Cardiac muscle cell (in vitro differentiated cells and primary cell): ENCODE data around the gene MCC. TPM values are rescaled to one million over a fixed set of nuclear protein-coding genes. Genes with fewer than 3 reads are reported as not detected.

Source experiments
- DNase-seq, 2 donors: peaks; one replicate each; pipeline versions ENCODE4 v3.0.0 to v3.0.0-alpha.2; 2010 to 2017; ENCODE audit warnings: low read depth in 1 of 2, low spot score in 1 of 2
- H3K27ac ChIP-seq: fragments of 200-600 bp; sonication (generic); 2 replicates; pipeline ENCODE4 v1.5.1; 2016
- H3K27me3 ChIP-seq: fragments of 200-600 bp; sonication (generic); 2 replicates; pipeline ENCODE4 v1.6.0; 2016; ENCODE audit warnings: control low read depth
- H3K36me3 ChIP-seq: fragments of 200-600 bp; sonication (generic); 2 replicates; pipeline ENCODE4 v1.5.1; 2016; ENCODE audit warnings: control low read depth
- H3K4me1 ChIP-seq: fragments of 200-600 bp; sonication (generic); 2 replicates; pipeline ENCODE4 v1.8.1; 2017; ENCODE audit warnings: low read depth, mild to moderate bottlenecking, mixed run types
- H3K4me3 ChIP-seq: fragments of 200-600 bp; sonication (generic); 2 replicates; pipeline ENCODE4 v1.5.1; 2016; ENCODE audit warnings: mild to moderate bottlenecking
- H3K9me3 ChIP-seq: fragments of 200-600 bp; sonication (generic); 2 replicates; pipeline ENCODE4 v1.5.1; 2017; ENCODE audit warnings: low read depth, mild to moderate bottlenecking, control low read depth
- polyA plus RNA-seq: library from polyadenylated mRNA; unstranded; fragments of >200 nt; fragmentation: Nextera tagmentation; extraction: Ambion mirVana; gene quantifications from 2 replicates; pipeline ENCODE4 v1.2.1, GENCODE V29; 2016
- total RNA-seq: library from RNA; depleted of rRNA; stranded (reverse); fragments of >200 nt; gene quantifications from 2 replicates; pipeline ENCODE4 v1.2.3, GENCODE V29; 2016
- TF ChIP-seq, protein P1 (sequence below): IDR thresholded peaks from 2 replicates; pipeline ENCODE4 v1.5.1; 2012; ENCODE audit warnings: low read depth, mild to moderate bottlenecking, low read length

Gene MCC
- total and polyA plus RNA-seq, 2 experiments from 2014 or later: 37.8 to 137 TPM

GRCh38 chr5:113343343-113343742 is 144.9 kb downstream of the MCC start:
- TF ChIP-seq, protein P1, sequence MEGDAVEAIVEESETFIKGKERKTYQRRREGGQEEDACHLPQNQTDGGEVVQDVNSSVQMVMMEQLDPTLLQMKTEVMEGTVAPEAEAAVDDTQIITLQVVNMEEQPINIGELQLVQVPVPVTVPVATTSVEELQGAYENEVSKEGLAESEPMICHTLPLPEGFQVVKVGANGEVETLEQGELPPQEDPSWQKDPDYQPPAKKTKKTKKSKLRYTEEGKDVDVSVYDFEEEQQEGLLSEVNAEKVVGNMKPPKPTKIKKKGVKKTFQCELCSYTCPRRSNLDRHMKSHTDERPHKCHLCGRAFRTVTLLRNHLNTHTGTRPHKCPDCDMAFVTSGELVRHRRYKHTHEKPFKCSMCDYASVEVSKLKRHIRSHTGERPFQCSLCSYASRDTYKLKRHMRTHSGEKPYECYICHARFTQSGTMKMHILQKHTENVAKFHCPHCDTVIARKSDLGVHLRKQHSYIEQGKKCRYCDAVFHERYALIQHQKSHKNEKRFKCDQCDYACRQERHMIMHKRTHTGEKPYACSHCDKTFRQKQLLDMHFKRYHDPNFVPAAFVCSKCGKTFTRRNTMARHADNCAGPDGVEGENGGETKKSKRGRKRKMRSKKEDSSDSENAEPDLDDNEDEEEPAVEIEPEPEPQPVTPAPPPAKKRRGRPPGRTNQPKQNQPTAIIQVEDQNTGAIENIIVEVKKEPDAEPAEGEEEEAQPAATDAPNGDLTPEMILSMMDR: no peak
- H3K27me3 ChIP-seq: no peaks in the 10 kb centered on the region
- no peak overlapping the region for H3K4me3 ChIP-seq
- no peaks in the 10 kb centered on the region for H3K9me3 ChIP-seq
- DNase-seq: peak; percentile 59 to 89
- H3K27ac ChIP-seq: peak overlapping the region; percentile 46
- H3K4me1 ChIP-seq: peaks cover 15% of the 10 kb centered on the region
- H3K36me3 ChIP-seq: no peaks in the 10 kb centered on the region

DNA sequence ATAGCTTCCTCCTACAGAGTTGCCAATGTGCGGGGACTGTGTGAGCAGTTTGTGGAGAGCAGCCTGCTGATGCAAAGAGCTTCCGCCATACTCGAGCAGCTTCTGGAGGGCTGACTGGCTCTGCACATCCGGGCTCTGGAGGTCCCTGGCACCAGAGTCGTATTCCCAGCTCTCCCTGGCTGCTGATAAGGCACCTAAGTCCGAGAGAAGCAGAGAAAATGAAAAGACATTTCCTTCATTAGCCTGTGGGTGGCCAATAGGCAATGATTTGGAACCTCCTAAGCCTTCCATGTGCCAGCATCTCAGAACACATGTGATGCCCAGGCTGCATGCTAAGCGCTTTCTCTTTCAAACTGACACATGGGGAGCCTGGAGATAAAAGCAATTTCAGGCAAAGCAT is 147.7 kb downstream of the MCC start:
- peak in 1 of 2 donors; percentile 47 for DNase-seq
- TF ChIP-seq, protein P1: no peak

GRCh38 chr5:113338628-113339027 is 149.6 kb downstream of the MCC start:
- Histone ChIP-seq H3K4me1 (peaks cover 14% of the 10 kb centered on the region), H3K4me3 (no peak overlapping the region), H3K27me3 (no peaks in the 10 kb centered on the region), H3K9me3 (no peaks in the 10 kb centered on the region), H3K36me3 (no peaks in the 10 kb centered on the region), H3K27ac (no peak overlapping the region)
- TF ChIP-seq, protein P1: no peak
- no peak for DNase-seq

More for the DNA sequence above, 147.7 kb downstream of the MCC start:
- Histone ChIP-seq H3K36me3 (no peaks in the 10 kb centered on the region), H3K27ac (no peak overlapping the region), H3K9me3 (no peaks in the 10 kb centered on the region), H3K4me1 (peaks cover 15% of the 10 kb centered on the region), H3K4me3 (no peak overlapping the region), H3K27me3 (no peaks in the 10 kb centered on the region)

- no peaks in the 10 kb centered on the region for H3K36me3 ChIP-seq
- H3K9me3 ChIP-seq: no peaks in the 10 kb centered on the region
- H3K27ac ChIP-seq: no peak overlapping the region
- H3K4me3 ChIP-seq: no peak overlapping the region
- no peaks in the 10 kb centered on the region for H3K27me3 ChIP-seq
- TF ChIP-seq, protein P1: no peak
- DNase-seq: no peak
- peaks cover 6% of the 10 kb centered on the region for H3K4me1 ChIP-seq
Observed at GRCh38 chr5:113337515-113338415, 150.5 kb downstream of the MCC start.

- Histone ChIP-seq H3K4me3 (no peak overlapping the region), H3K27ac (no peak overlapping the region), H3K36me3 (no peaks in the 10 kb centered on the region), H3K4me1 (peaks cover 2% of the 10 kb centered on the region), H3K9me3 (no peaks in the 10 kb centered on the region), H3K27me3 (no peaks in the 10 kb centered on the region)
- DNase-seq: peak; percentile 67 to 91
- TF ChIP-seq, protein P1: peak; percentile 72
Observed at GRCh38 chr5:113336975-113337374, 151.3 kb downstream of the MCC start.
